Astrocyte of the cerebellum (primary cell): Measurements from ENCODE around the gene EIF2B2.

Experiments used
- DNase-seq: peaks from one replicate; pipeline ENCODE4 v3.0.0-alpha.2; 2011; ENCODE audit warnings: low read depth
- H3K4me3 ChIP-seq: 2 replicates; pipeline ENCODE4 v1.5.1; 2011; ENCODE audit warnings: mild to moderate bottlenecking, low read depth, low read length, moderate library complexity
- CTCF ChIP-seq: IDR thresholded peaks from 2 replicates; pipeline ENCODE4 v1.5.1; 2012; ENCODE audit warnings: low read length, low read depth, moderate library complexity, mild to moderate bottlenecking; ENCODE audit errors: missing control alignments
- in situ Hi-C: cut with HindIII; loops from 2 replicates; pipeline ENCODE4 v1.10.0; 2017; ENCODE audit warnings: low sequenced_read_pairs

Gene EIF2B2

GRCh38 chr14:74956027-74956279 is 46.8 kb upstream of the EIF2B2 start:
- no peak overlapping the region for H3K4me3 ChIP-seq
- TF ChIP-seq CTCF = no peak
- in situ Hi-C loops = no loop called here

GRCh38 chr14:74956280-74957072 is 46.2 kb upstream of the EIF2B2 start:
- in situ Hi-C loops = no loop called here
- no peak for DNase-seq
- no peak overlapping the region for H3K4me3 ChIP-seq
- TF ChIP-seq CTCF = no peak

More at GRCh38 chr14:74956027-74956279, 46.8 kb upstream of the EIF2B2 start:
- DNase-seq = no peak

- no peak for TF ChIP-seq CTCF
- no peak overlapping the region for H3K4me3 ChIP-seq
- DNase-seq = no peak
- in situ Hi-C loops = loop anchor here (5.0 kb wide), 1 partner anchor 97 kb away; no protein-coding TSS in a partner anchor
Observed at GRCh38 chr14:74959596-74960180, 43.0 kb upstream of the EIF2B2 start.

- in situ Hi-C loops = loop anchor here (5.0 kb wide), 1 partner anchor 98 kb away; no protein-coding TSS in a partner anchor
- H3K4me3 ChIP-seq = no peak overlapping the region
- TF ChIP-seq CTCF = no peak
- no peak for DNase-seq
Observed at GRCh38 chr14:74960736-74961135, 42.0 kb upstream of the EIF2B2 start.

GRCh38 chr14:74961238-74961911 is 41.3 kb upstream of the EIF2B2 start:
- in situ Hi-C loops = loop anchor here (5.0 kb wide), 1 partner anchor 99 kb away; no protein-coding TSS in a partner anchor
- DNase-seq = no peak
- no peak for TF ChIP-seq CTCF
- H3K4me3 ChIP-seq = no peak overlapping the region

- no peak for TF ChIP-seq CTCF
- in situ Hi-C loops = loop anchor here (5.0 kb wide), 1 partner anchor 100 kb away; no protein-coding TSS in a partner anchor
- no peak overlapping the region for H3K4me3 ChIP-seq
- DNase-seq = no peak
Observed at GRCh38 chr14:74962046-74962445, 40.7 kb upstream of the EIF2B2 start.
